ENCODE data around the gene WFDC9.
"Not testable (repeated sequence)": the region's sequence is repeated elsewhere in the genome, so short reads cannot be mapped to it uniquely, and the experiment has no call there.

Gene WFDC9

DNA sequence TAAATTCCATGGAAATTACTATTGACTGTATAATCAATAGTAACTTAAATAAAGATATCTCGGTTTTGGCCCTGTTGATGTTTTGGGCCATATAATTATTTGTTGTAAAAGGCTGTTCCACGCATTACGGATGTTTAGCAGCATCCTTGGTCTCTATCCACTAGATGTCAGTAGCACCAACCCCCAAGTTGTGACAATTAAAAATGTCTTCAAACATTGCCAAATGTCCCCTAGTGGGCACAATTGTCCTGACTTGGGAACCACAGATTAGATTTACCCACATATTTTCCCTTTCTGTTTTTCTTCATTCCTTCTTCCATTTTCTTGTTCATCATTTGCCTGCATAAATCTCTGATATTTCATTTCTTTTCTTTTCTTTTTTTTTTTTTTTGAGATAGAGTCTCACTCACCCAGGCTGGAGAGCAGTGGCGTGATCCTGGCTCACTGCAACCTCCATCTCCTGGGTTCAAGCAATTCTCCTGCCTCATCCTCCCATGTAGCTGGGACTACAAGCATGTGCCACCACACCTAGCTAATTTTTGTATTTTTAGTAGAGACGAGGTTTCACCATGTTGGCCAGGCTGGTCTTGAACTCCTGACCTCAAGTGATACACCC is 38.4 kb downstream of the WFDC9 start:
- DNase-seq (ENCODE audit: low read depth) = no peak

DNA sequence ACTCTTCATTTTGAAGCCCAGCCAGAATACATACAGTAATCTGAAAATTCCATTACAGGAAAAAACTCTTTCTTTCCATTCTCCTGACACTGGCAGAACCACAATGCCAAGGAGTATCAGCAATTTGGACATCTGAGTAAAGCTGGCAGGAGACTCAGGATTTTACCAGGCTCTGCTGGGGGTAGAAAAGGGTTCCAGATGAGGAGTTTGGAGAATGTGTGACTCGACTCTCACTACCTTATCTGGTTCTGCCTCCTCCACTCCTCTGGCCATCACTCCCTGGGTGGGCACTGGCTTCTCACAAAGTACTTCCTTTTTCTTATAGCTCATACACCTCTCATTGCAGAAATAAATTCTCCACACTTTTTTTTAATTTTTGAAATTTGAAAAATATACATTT is 41.4 kb downstream of the WFDC9 start:
- DNase-seq (ENCODE audit: low read depth) = no peak

DNA sequence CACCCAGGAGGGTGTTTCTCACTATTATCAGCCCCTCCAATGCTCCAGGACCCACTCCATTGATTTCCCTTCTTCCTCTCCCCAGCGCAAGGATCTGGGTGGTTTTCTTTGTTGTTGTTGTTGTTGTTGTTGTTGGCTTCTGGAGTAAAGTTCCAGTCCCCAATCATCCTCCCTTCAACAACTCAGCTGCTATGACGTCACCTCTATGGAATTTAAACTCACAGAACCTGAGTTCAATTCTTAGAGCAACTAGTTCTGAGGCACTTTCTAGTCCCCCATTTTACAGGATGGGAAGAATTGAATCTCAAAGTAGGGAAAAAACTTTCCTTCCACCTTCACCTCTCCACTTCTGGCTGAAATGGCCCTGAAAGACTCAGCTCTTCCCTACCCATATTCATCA is 42.3 kb downstream of the WFDC9 start:
- DNase-seq (ENCODE audit: low read depth) = no peak

DNA sequence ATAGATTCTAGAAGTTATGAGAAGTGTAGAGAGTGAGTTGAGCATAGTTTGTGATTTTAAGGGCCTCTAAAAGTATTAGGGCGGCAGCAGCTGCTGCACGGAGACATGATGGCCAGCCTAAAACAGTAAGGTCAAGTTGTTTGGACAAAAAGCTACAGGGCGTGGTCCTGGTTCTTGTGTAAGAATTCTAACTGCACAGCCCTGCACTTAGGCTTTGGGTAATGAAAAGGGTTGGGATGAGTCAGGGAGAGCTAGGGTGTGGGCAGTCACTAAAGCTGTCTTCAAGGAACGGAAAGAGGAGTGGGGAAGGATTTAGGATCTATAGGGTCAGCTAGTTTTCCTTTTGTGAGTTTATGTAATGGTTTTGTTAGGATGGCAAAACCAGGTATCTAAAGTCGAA is 45.1 kb downstream of the WFDC9 start:
- DNase-seq (ENCODE audit: low read depth) = not testable (repeated sequence)

DNA sequence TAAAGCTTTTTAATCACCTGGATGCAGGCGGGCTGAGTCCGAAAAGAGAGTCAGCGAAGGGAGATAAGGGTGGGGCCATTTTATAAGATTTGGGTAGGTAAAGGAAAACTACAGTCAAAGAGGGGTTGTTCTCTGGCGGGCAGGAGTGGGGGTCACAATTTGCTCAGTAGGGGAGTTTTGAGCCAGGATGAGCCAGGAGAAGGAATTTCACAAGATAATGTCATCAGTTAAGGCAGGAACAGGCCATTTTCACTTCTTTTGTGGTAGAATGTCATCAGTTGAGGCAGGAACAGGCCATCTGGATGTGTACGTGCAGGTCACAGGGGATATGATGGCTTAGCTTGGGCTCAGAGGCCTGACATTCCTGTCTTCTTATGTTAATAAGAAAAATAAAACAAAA is 46.8 kb downstream of the WFDC9 start:
- DNase-seq (ENCODE audit: low read depth) = not testable (repeated sequence)

DNA sequence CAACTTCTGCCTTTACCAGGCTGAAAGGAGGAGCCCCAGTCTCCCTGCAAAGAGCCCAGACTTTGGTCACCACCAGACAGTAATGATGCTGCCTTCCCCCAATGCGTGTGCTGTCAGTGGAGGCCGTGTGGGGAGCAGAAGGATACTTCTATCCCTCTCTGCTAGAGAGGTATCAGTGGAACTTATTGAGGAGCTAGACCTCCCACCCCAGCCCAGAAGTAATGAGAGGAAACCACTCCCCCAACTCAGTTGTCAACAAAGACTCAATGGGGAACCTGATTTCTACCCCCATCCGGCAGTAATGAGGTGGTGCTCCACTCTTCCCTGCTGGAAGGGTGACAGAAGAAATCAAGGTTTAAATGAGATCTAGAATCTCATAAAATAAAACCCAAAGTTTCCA is 47.6 kb downstream of the WFDC9 start:
- no peak for DNase-seq (ENCODE audit: low read depth)

DNA sequence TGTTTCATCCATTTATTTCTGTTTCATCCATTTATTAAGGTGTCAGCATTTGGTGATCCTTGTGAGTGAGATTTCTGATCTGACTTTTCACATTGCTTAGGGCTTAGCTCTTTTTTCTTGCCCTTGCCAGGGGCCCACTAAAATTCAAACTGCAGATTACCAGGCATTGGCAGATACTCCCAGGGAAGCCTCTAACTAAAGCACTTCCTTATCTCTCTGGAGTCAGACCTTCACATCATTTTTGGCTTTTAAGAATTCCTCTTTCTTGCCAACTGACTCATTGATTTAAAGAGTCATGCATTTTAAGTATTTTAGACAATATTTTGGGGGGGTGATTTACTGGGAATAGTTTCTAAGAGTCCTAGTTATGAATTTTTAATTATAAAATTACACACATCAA is 49.4 kb downstream of the WFDC9 start:
- no peak for DNase-seq (ENCODE audit: low read depth)

DNA sequence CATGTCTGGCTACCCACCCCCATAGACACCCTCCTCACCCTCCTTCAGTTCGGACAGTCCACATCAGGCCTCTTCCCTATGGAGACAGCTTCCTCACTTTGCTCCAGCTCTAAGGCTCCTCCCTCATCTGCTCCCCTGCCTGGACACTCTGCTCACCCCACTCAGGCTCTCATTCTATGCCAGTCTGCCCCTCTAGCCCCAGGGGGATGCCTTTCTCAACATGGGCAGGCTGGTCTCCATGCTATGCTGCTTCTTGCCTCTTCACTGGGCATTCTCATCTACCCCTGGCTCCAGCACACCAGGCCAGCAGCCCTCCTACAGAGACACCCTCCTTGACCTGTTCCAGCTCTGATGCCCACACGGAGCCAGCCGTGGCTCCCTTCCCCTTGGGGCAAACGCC is 51.9 kb downstream of the WFDC9 start, which contains the start of gene WFDC8:
WFDC8 (minus strand) TSS at position 101 of the 400 bp plus-strand sequence; CDS start at position 64, 37 bp downstream.
- DNase-seq (ENCODE audit: low read depth) = no peak

DNA sequence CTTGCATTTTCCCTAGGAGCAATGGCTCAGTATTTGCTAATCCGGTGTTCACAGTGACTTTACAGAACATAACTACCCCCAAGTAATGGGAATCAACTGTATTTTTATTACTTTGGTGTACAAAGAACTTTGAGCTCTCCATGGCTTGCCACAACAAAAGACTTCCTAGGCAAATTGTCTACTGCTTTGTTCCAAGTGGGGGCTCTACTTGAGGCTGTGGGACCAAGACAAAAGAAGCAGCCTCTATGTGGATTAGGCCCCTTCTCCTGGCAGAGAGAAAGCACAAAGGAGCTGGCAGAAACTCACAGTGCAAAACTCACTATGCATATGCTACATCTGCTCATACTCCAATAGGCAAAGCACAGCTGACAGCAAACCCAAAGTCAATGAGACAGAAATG is 52.9 kb downstream of the WFDC9 start:
- no peak for DNase-seq (ENCODE audit: low read depth)

DNA sequence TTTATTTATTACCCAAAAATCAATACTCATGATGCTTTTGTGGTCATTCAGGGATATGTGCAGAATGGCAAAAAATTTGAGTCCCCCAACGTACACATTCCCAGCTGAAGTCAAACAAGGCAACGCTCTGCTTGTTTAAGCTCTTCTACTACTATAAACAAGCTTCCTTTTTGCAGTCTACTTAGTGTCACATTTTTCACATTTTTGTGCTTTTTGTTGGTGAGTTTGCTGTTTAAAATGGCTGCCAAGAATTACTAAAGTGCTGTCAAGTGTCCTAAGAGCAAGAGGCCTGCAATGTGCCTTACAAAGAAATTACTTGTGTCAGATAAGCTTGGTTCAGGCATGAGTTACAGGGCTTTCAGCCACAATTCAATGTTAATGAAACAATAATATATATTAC is 54.1 kb downstream of the WFDC9 start:
- DNase-seq (ENCODE audit: low read depth) = no peak

DNA sequence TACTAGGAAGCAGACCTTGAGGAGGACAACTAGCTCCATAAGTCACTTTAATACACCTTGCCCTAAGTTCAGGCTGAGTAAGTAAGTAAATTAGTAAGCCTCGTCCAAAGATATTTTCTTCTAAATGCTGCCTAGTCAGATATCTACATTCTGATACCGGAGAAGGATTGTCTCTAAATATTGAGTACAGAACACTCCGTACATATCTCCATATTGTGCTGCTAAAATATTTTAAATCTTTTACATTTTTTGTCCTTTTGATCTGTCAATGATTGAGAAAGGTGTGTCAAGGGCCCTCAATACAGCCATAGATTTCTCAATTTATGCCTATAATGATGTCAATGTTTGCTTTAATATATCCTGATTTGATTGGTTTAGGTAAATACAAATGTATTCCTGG is 55.2 kb downstream of the WFDC9 start:
- DNase-seq (ENCODE audit: low read depth) = no peak

DNA sequence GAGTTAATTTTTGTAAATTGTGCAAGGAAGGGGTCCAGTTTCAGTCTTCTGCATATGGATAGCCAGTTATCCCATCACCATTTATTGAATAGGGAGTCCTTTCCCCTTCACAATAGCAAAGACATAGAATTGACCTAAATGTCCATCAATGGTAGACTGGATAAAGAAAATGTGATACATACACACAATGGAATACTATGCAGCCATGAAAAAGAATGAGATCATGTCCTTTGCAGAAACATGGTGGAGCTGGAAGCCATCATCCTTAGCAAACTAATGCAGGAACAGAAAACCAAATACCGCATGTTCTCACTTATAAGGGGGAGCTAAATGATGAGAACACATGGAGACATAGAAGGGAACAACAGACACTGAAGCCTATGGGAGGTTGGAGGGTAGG is 61.4 kb downstream of the WFDC9 start:
- DNase-seq (ENCODE audit: low read depth) = not testable (repeated sequence)

DNA sequence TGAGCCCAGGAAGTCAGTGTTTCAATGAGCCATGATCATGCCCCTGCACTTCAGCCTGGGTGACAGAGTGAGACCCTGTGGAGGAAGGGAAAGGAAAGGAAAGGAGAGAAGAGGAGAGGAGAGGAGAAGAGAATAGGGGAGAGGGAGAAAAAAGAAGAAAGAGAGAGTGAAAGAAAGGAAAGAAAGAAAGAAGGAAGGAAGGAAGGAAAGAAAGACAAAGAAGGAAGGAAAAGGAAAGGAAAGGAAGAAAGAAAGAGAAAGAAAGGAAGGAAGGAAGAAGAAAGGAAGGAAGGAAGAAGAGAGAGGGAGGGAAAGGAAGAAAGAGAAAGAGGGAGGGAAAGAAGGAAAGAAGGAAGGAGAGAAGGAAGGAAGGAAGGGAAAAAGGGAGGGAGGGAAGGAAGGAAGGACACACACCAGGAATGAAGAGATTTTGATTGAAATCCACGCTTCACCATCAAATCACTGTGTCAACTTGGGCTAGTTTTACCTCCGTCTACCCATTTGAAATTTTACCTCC is 66.3 kb downstream of the WFDC9 start:
- DNase-seq (ENCODE audit: low read depth) = no peak
